Natural killer cell (primary cell): ENCODE results near the gene PTPRCAP. TPM values are rescaled to one million over a fixed set of nuclear protein-coding genes. Genes with fewer than 3 reads are reported as not detected.

Experiments
- ATAC-seq, 3 donors: fragments of 150-1000 bp in 2 of 3; fragments of 200-7000 bp in 1 of 3; cut with Tn5 transposase; 1 replicate in 1 of 3; 2 replicates in 2 of 3; pipeline ENCODE4 v1.10.0; 2021; ENCODE audit warnings: mild to moderate bottlenecking in 2 of 3, moderate library complexity in 2 of 3
- DNase-seq, 2 donors: peaks; one replicate each; pipeline versions ENCODE4 v3.0.0 to v3.0.0-alpha.2; 2013 to 2021; ENCODE audit warnings: mixed read lengths in 1 of 2
- H3K27ac ChIP-seq: one replicate; pipeline ENCODE4 v1.5.1; 2013; ENCODE audit warnings: mild to moderate bottlenecking, low read length
- H3K27me3 ChIP-seq: one replicate; pipeline ENCODE4 v1.6.1; 2013; ENCODE audit warnings: low read length; ENCODE audit not compliant: control insufficient read depth, insufficient read depth
- H3K36me3 ChIP-seq: one replicate; pipeline ENCODE4 v1.6.1; 2013; ENCODE audit warnings: low read length; ENCODE audit not compliant: control insufficient read depth, insufficient read depth
- H3K4me1 ChIP-seq: one replicate; pipeline ENCODE4 v1.6.1; 2013; ENCODE audit warnings: low read length; ENCODE audit not compliant: control insufficient read depth, insufficient read depth
- H3K4me3 ChIP-seq: one replicate; pipeline ENCODE4 v1.5.1; 2013; ENCODE audit warnings: low read length
- H3K9me3 ChIP-seq: one replicate; pipeline ENCODE4 v1.6.1; 2013; ENCODE audit warnings: low read length; ENCODE audit not compliant: control insufficient read depth, insufficient read depth
- H3K27ac Mint-ChIP-seq, 2 donors: one replicate each; pipeline ENCODE4 v1.8.0; 2022; ENCODE audit warnings: mild to moderate bottlenecking in 2 of 2, mixed read lengths in 2 of 2, moderate library complexity in 1 of 2
- H3K27me3 Mint-ChIP-seq, 2 donors: one replicate each; pipeline ENCODE4 v1.8.0; 2022; ENCODE audit warnings: low read depth in 2 of 2, mixed read lengths in 2 of 2
- H3K36me3 Mint-ChIP-seq: one replicate; pipeline ENCODE4 v1.8.0; 2022; ENCODE audit warnings: mixed read lengths
- H3K4me1 Mint-ChIP-seq, 2 donors: one replicate each; pipeline ENCODE4 v1.8.0; 2022; ENCODE audit warnings: mixed read lengths in 2 of 2
- H3K4me3 Mint-ChIP-seq: one replicate; pipeline ENCODE4 v1.8.0; 2022; ENCODE audit warnings: mild to moderate bottlenecking, moderate library complexity, mixed read lengths
- H3K9me3 Mint-ChIP-seq, 2 donors: one replicate each; pipeline ENCODE4 v1.8.0; 2022; ENCODE audit warnings: mixed read lengths in 2 of 2
- CTCF ChIP-seq: fragments of 200-600 bp; IDR thresholded peaks from one replicate; pipeline ENCODE4 v1.8.0; 2022; ENCODE audit warnings: antibody characterized with exemption
- WGBS: methylation state at CpG from one replicate; pipeline ENCODE4 v1.1.7; 2013; ENCODE audit warnings: missing lambda C conversion rate; ENCODE audit not compliant: insufficient coverage; 5-methylcytosine and 5-hydroxymethylcytosine counted together
- intact Hi-C: fragments of 100-400 bp; cut with micrococcal nuclease; formaldehyde crosslinking; loops from one replicate; pipeline ENCODE4 v1.14.2; 2022
- total RNA-seq, 4 donors: library from RNA; stranded (reverse); fragments of 120-200 nt in 1 of 4; gene quantifications; one replicate each; pipeline versions ENCODE4 v1.2.3 to v1.2.4, GENCODE V29; 2013 to 2022

PTPRCAP gene
- total RNA-seq, 3 donors from 2014 or later (not counting 1 experiment from before 2014, with no cell fraction given): 240 to 301 (median 269) TPM

- DNase-seq: peak in 1 of 2 donors; percentile 56
- Histone ChIP-seq H3K27me3 (no peaks in the 10 kb centered on the region), H3K4me3 (no peak overlapping the region), H3K27ac (peak overlapping the region; percentile 75), H3K9me3 (no peaks in the 10 kb centered on the region), H3K36me3 (no peaks in the 10 kb centered on the region), H3K4me1 (peaks cover 85% of the 10 kb centered on the region)
- ATAC-seq: no peak
- Mint-ChIP-seq H3K4me1 (peaks cover 59 to 84% of the 10 kb centered on the region in 2 donors), H3K36me3 (no peaks in the 10 kb centered on the region), H3K9me3 (no peaks in the 10 kb centered on the region), H3K27me3 (no peaks in the 10 kb centered on the region), H3K27ac (peak overlapping the region; percentile 88 to 91), H3K4me3 (peak overlapping the region; percentile 35)
- intact Hi-C loops: no loop called here
- WGBS: 68% methylated on average over 21 of the region's 21 CpGs
- no peak for TF ChIP-seq CTCF
These were observed 3.6 kb upstream of the PTPRCAP start for GRCh38 chr11:67441098-67441563.

GRCh38 chr11:67440229-67441097 lies 3.0 kb upstream of the PTPRCAP start:
- peaks cover 58 to 85% of the 10 kb centered on the region in 2 donors for H3K4me1 Mint-ChIP-seq
- DNase-seq (peak in 1 of 2 donors; percentile 65), ATAC-seq (no peak)
- Histone ChIP-seq H3K36me3 (peaks cover 4% of the 10 kb centered on the region), H3K9me3 (no peaks in the 10 kb centered on the region), H3K4me1 (peaks cover 85% of the 10 kb centered on the region), H3K27ac (peak overlapping the region; percentile 75), H3K4me3 (no peak overlapping the region), H3K27me3 (no peaks in the 10 kb centered on the region)
- intact Hi-C loops: no loop called here
- TF ChIP-seq CTCF: no peak
- peak overlapping the region; percentile 95 for H3K4me3 Mint-ChIP-seq
- no peaks in the 10 kb centered on the region for H3K36me3 Mint-ChIP-seq
- H3K9me3 Mint-ChIP-seq: no peaks in the 10 kb centered on the region
- no peaks in the 10 kb centered on the region for H3K27me3 Mint-ChIP-seq
- WGBS: 52% methylated on average over 17 of the region's 17 CpGs
- H3K27ac Mint-ChIP-seq: peak overlapping the region; percentile 88 to 91

GRCh38 chr11:67439321-67440228 lies 2.1 kb upstream of the PTPRCAP start:
- peak in 1 of 2 donors; percentile 62 for DNase-seq
- H3K4me1 ChIP-seq: peaks cover 85% of the 10 kb centered on the region
- 55% methylated on average over 31 of the region's 31 CpGs for WGBS
- intact Hi-C loops: no loop called here
- no peak for ATAC-seq
- Mint-ChIP-seq H3K36me3 (no peaks in the 10 kb centered on the region), H3K27ac (peak overlapping the region; percentile 88 to 91), H3K27me3 (no peaks in the 10 kb centered on the region), H3K4me1 (peaks cover 53 to 82% of the 10 kb centered on the region in 2 donors), H3K9me3 (no peaks in the 10 kb centered on the region), H3K4me3 (peak overlapping the region; percentile 95)
- no peaks in the 10 kb centered on the region for H3K9me3 ChIP-seq
- no peaks in the 10 kb centered on the region for H3K27me3 ChIP-seq
- peaks cover 13% of the 10 kb centered on the region for H3K36me3 ChIP-seq
- H3K27ac ChIP-seq: peak overlapping the region; percentile 75
- TF ChIP-seq CTCF: no peak
- H3K4me3 ChIP-seq: no peak overlapping the region
